Activated naive CD4-positive, alpha-beta T cell treated with anti-CD3 and anti-CD28 coated beads for 36 hours (primary cell): Measurements from ENCODE around the gene SRSF6. TPM values are rescaled to one million over a fixed set of nuclear protein-coding genes. Genes with fewer than 3 reads are reported as not detected.
"Not testable (repeated sequence)": the region's sequence is repeated elsewhere in the genome, so short reads cannot be mapped to it uniquely, and the experiment has no call there.

Experiments
- CTCF ChIA-PET: fragments of 350-600 bp; sonication (Branson Sonifier 250); formaldehyde crosslinking; loops from one replicate; lab custom pipeline; 2021; ENCODE audit warnings: antibody characterized with exemption; lab: Charles Lee
- DNase-seq: peaks from one replicate; pipeline ENCODE4 v3.0.0-alpha.2; 2020
- H3K27ac Mint-ChIP-seq: one replicate; pipeline ENCODE4 v1.8.0; 2021; ENCODE audit warnings: mild to moderate bottlenecking, mixed read lengths
- H3K27me3 Mint-ChIP-seq: one replicate; pipeline ENCODE4 v1.8.0; 2021; ENCODE audit warnings: low read depth, mixed read lengths
- H3K36me3 Mint-ChIP-seq: one replicate; pipeline ENCODE4 v1.8.0; 2021; ENCODE audit warnings: low read depth, mixed read lengths
- H3K4me1 Mint-ChIP-seq: one replicate; pipeline ENCODE4 v1.8.0; 2021; ENCODE audit warnings: low read depth, mixed read lengths
- H3K4me3 Mint-ChIP-seq: one replicate; pipeline ENCODE4 v1.8.0; 2021; ENCODE audit warnings: mild to moderate bottlenecking, moderate library complexity, mixed read lengths
- H3K9me3 Mint-ChIP-seq: one replicate; pipeline ENCODE4 v1.8.0; 2021; ENCODE audit warnings: mixed read lengths
- intact Hi-C: fragments of 100-400 bp; cut with micrococcal nuclease; formaldehyde crosslinking; loops from one replicate; pipeline ENCODE4 v1.15.1; 2023
- total RNA-seq, 2 experiments: library from RNA; stranded (reverse); gene quantifications; one replicate each; pipeline ENCODE4 v1.2.3, GENCODE V29; 2021

SRSF6 gene
- total RNA-seq, 2 experiments from 2014 or later = 76.0 to 78.2 TPM

GRCh38 chr20:43452404-43453126, 5.1 kb upstream of the SRSF6 start:
- no peak for DNase-seq
- Mint-ChIP-seq H3K36me3 (no peaks in the 10 kb centered on the region), H3K4me1 (peaks cover 3% of the 10 kb centered on the region), H3K27me3 (peaks cover 16% of the 10 kb centered on the region), H3K27ac (no peak overlapping the region), H3K9me3 (no peaks in the 10 kb centered on the region), H3K4me3 (no peak overlapping the region)
- intact Hi-C loops = loop anchor here (10.0 kb wide), 1 partner anchor 1432 kb away; the partner anchor contains the start of gene YWHAB
- CTCF ChIA-PET = no interaction called here

GRCh38 chr20:43456252-43456651, 1.4 kb upstream of the SRSF6 start:
- H3K27me3 Mint-ChIP-seq, H3K27ac Mint-ChIP-seq, DNase-seq, H3K9me3 Mint-ChIP-seq: not testable (repeated sequence)
- H3K4me1 Mint-ChIP-seq = peaks cover 24% of the 10 kb centered on the region
- CTCF ChIA-PET = interaction anchor here (1.0 to 1.3 kb wide), 2 partner anchors 10 to 11 kb away, joined by 4 to 7 read pairs; no protein-coding TSS in a partner anchor
- intact Hi-C loops = loop anchor here (2.0 to 10.0 kb wide), 8 partner anchors 36 to 1839 kb away; partner anchors contain the start of genes CHD6, OSER1 and YWHAB
- H3K4me3 Mint-ChIP-seq = peak overlapping the region; percentile 81
- peaks cover 23% of the 10 kb centered on the region for H3K36me3 Mint-ChIP-seq

GRCh38 chr20:43456809-43457639, 672 bp upstream of the SRSF6 start:
- intact Hi-C loops = loop anchor here (1.0 to 10.0 kb wide), 12 partner anchors 35 to 1840 kb away; partner anchors contain the start of genes CHD6, IFT52, MYBL2 and OSER1
- CTCF ChIA-PET = interaction anchor here (0.6 to 1.0 kb wide), 2 partner anchors 11 to 1471 kb away, joined by 6 to 7 read pairs; no protein-coding TSS in a partner anchor
- peaks cover 30% of the 10 kb centered on the region for H3K36me3 Mint-ChIP-seq
- H3K4me1 Mint-ChIP-seq = peaks cover 28% of the 10 kb centered on the region
- H3K4me3 Mint-ChIP-seq = peak overlapping the region; percentile 81
- peaks cover 5% of the 10 kb centered on the region for H3K27me3 Mint-ChIP-seq
- H3K9me3 Mint-ChIP-seq = no peaks in the 10 kb centered on the region
- peak; percentile 92 for DNase-seq
- H3K27ac Mint-ChIP-seq = peak overlapping the region; percentile 95

GRCh38 chr20:43458422-43458924, 777 bp downstream of the SRSF6 start:
- H3K36me3 Mint-ChIP-seq = peaks cover 39% of the 10 kb centered on the region
- peak overlapping the region; percentile 95 for H3K27ac Mint-ChIP-seq
- peak overlapping the region; percentile 81 for H3K4me3 Mint-ChIP-seq
- no peaks in the 10 kb centered on the region for H3K9me3 Mint-ChIP-seq
- CTCF ChIA-PET = no interaction called here
- H3K27me3 Mint-ChIP-seq = peaks cover 5% of the 10 kb centered on the region
- DNase-seq = no peak
- peaks cover 36% of the 10 kb centered on the region for H3K4me1 Mint-ChIP-seq
- intact Hi-C loops = loop anchor here (5.0 to 10.0 kb wide), 7 partner anchors 34 to 1841 kb away; partner anchors contain the start of genes CHD6 and YWHAB

GRCh38 chr20:43459022-43459942, 1.6 kb downstream of the SRSF6 start:
- Mint-ChIP-seq H3K4me3 (peak overlapping the region; percentile 81), H3K36me3 (peaks cover 46% of the 10 kb centered on the region), H3K27ac (peak overlapping the region; percentile 86), H3K27me3 (peaks cover 2% of the 10 kb centered on the region), H3K4me1 (peaks cover 40% of the 10 kb centered on the region), H3K9me3 (no peaks in the 10 kb centered on the region)
- intact Hi-C loops = loop anchor here (5.0 to 10.0 kb wide), 7 partner anchors 33 to 1842 kb away; partner anchors contain the start of genes CHD6 and YWHAB
- DNase-seq = peak; percentile 47
- CTCF ChIA-PET = no interaction called here

- DNase-seq = no peak
- intact Hi-C loops = no loop called here
- H3K9me3 Mint-ChIP-seq = no peaks in the 10 kb centered on the region
- peaks cover 43% of the 10 kb centered on the region for H3K4me1 Mint-ChIP-seq
- peaks cover 53% of the 10 kb centered on the region for H3K36me3 Mint-ChIP-seq
- peak overlapping the region; percentile 29 for H3K4me3 Mint-ChIP-seq
- CTCF ChIA-PET = no interaction called here
- H3K27me3 Mint-ChIP-seq = no peaks in the 10 kb centered on the region
- peak overlapping the region; percentile 69 for H3K27ac Mint-ChIP-seq
These were observed 2.6 kb downstream of the SRSF6 start for GRCh38 chr20:43460172-43460829.

GRCh38 chr20:43460830-43461200, 3.1 kb downstream of the SRSF6 start:
- Mint-ChIP-seq H3K4me1 (peaks cover 43% of the 10 kb centered on the region), H3K36me3 (peaks cover 53% of the 10 kb centered on the region), H3K9me3 (no peaks in the 10 kb centered on the region), H3K4me3 (peak overlapping the region; percentile 29), H3K27me3 (no peaks in the 10 kb centered on the region), H3K27ac (peak overlapping the region; percentile 69)
- intact Hi-C loops = no loop called here
- CTCF ChIA-PET = interaction anchor here (1.0 kb wide), 1 partner anchor 11 kb away, joined by 3 read pairs; no protein-coding TSS in a partner anchor
- no peak for DNase-seq

- peaks cover 59% of the 10 kb centered on the region for H3K36me3 Mint-ChIP-seq
- CTCF ChIA-PET = interaction anchor here (1.0 kb wide), 1 partner anchor 13 kb away, joined by 3 read pairs; no protein-coding TSS in a partner anchor
- H3K4me1 Mint-ChIP-seq = peaks cover 40% of the 10 kb centered on the region
- H3K27me3 Mint-ChIP-seq = no peaks in the 10 kb centered on the region
- no peak for DNase-seq
- no peaks in the 10 kb centered on the region for H3K9me3 Mint-ChIP-seq
- H3K4me3 Mint-ChIP-seq = no peak overlapping the region
- H3K27ac Mint-ChIP-seq = peak overlapping the region; percentile 73
- intact Hi-C loops = no loop called here
These were observed 4.4 kb downstream of the SRSF6 start for GRCh38 chr20:43461894-43462659.

GRCh38 chr20:43462660-43463526, 5.2 kb downstream of the SRSF6 start:
- intact Hi-C loops = no loop called here
- H3K9me3 Mint-ChIP-seq = no peaks in the 10 kb centered on the region
- H3K4me1 Mint-ChIP-seq = peaks cover 40% of the 10 kb centered on the region
- H3K36me3 Mint-ChIP-seq = peaks cover 60% of the 10 kb centered on the region
- H3K4me3 Mint-ChIP-seq = no peak overlapping the region
- H3K27ac Mint-ChIP-seq = peak overlapping the region; percentile 38
- no peak for DNase-seq
- H3K27me3 Mint-ChIP-seq = no peaks in the 10 kb centered on the region
- CTCF ChIA-PET = interaction anchor here (0.5 kb wide), 1 partner anchor 16 kb away, joined by 3 read pairs; no protein-coding TSS in a partner anchor
